Testis (tissue), 3 donors: ENCODE measurements around the gene DKK3. TPM values are rescaled to one million over a fixed set of nuclear protein-coding genes. Genes with fewer than 3 reads are reported as not detected.

ENCODE experiments used
- DNase-seq: peaks from one replicate; pipeline ENCODE4 v3.0.0-alpha.2; 2019
- H3K27ac ChIP-seq, 2 donors: fragments of 200-600 bp; sonication (generic); one replicate each; pipeline ENCODE4 v1.5.1; 2019
- H3K27me3 ChIP-seq: fragments of 200-600 bp; sonication (generic); one replicate; pipeline ENCODE4 v1.5.1; 2019
- H3K36me3 ChIP-seq: fragments of 200-600 bp; sonication (generic); one replicate; pipeline ENCODE4 v1.5.1; 2017; ENCODE audit warnings: low read depth; ENCODE audit errors: missing control alignments
- H3K4me1 ChIP-seq: fragments of 200-600 bp; sonication (generic); one replicate; pipeline ENCODE4 v1.5.1; 2019
- H3K4me3 ChIP-seq, 2 donors: fragments of 200-600 bp; sonication (generic); one replicate each; pipeline ENCODE4 v1.5.1; 2017 to 2019
- H3K9me3 ChIP-seq: fragments of 200-600 bp; sonication (generic); one replicate; pipeline ENCODE4 v1.5.1; 2017
- CTCF ChIP-seq, 3 experiments: fragments of 450-650 bp in 2 of 3; fragments of 200-600 bp in 1 of 3; sonication (generic) in 1 of 3; IDR thresholded peaks; one replicate each; pipeline ENCODE4 v1.5.1; 2016 to 2019; ENCODE audit warnings: antibody characterized with exemption in 3 of 3, mild to moderate bottlenecking in 2 of 3, moderate library complexity in 1 of 3
- POLR2A ChIP-seq: fragments of 450-650 bp; IDR thresholded peaks from one replicate; pipeline ENCODE4 v1.6.1; 2017; ENCODE audit warnings: antibody characterized with exemption, mild to moderate bottlenecking, moderate library complexity
- WGBS, 2 donors: methylation state at CpG; one replicate each; pipeline ENCODE4 v1.1.5; 2018; 5-methylcytosine and 5-hydroxymethylcytosine counted together
- intact Hi-C: fragments of 100-400 bp; cut with DNase I; formaldehyde crosslinking; loops from one replicate; pipeline ENCODE4 v1.15.1; 2023; ENCODE audit warnings: low total_unique reads
- polyA plus RNA-seq: library from polyadenylated mRNA; stranded (reverse); fragments of 350-450 nt; fragmentation: Illumina TruSeq; extraction: RNeasy Lipid Tissue Mini Kit (QIAGEN cat#74804); gene quantifications from one replicate; pipeline ENCODE4 v1.2.3, GENCODE V29; 2014; ENCODE audit warnings: low read depth, low replicate concordance; ENCODE audit not compliant: insufficient read depth
- total RNA-seq, 2 donors: library from RNA; depleted of rRNA; stranded (reverse); fragments of >200 nt; gene quantifications; one replicate each; pipeline ENCODE4 v1.2.3, GENCODE V29; 2016

DKK3 gene
- total and polyA plus RNA-seq, 3 donors from 2014 or later = 185 to 392 (median 236) TPM

- Histone ChIP-seq H3K36me3 (no peaks in the 10 kb centered on the region), H3K27ac (peak overlapping the region in 1 of 2 donors; percentile 3), H3K27me3 (no peaks in the 10 kb centered on the region), H3K9me3 (no peaks in the 10 kb centered on the region), H3K4me3 (no peak overlapping the region), H3K4me1 (no peaks in the 10 kb centered on the region)
- no peak for TF ChIP-seq CTCF (IDR thresholded peaks at IDR 0.05)
- TF ChIP-seq POLR2A = no peak
- DNase-seq = no peak
- 90 to 92% methylated on average over 2 of the region's 2 CpGs for WGBS, 2 donors
- intact Hi-C loops = no loop called here
These were observed 60.0 kb downstream of the DKK3 start for GRCh38 chr11:11948242-11948947.

GRCh38 chr11:11947825-11948224, 60.6 kb downstream of the DKK3 start:
- no peaks in the 10 kb centered on the region for H3K4me1 ChIP-seq
- no peak overlapping the region for H3K4me3 ChIP-seq
- intact Hi-C loops = no loop called here
- no peak for TF ChIP-seq CTCF (IDR thresholded peaks at IDR 0.05)
- no peaks in the 10 kb centered on the region for H3K9me3 ChIP-seq
- no peaks in the 10 kb centered on the region for H3K27me3 ChIP-seq
- 56 to 69% methylated on average over 4 of the region's 4 CpGs for WGBS, 2 donors
- H3K36me3 ChIP-seq = no peaks in the 10 kb centered on the region
- peak overlapping the region in 1 of 2 donors; percentile 3 for H3K27ac ChIP-seq
- DNase-seq = no peak

- no peaks in the 10 kb centered on the region for H3K4me1 ChIP-seq
- intact Hi-C loops = no loop called here
- 89 to 91% methylated on average over 2 of the region's 2 CpGs for WGBS, 2 donors
- DNase-seq = no peak
- H3K4me3 ChIP-seq = no peak overlapping the region
- no peaks in the 10 kb centered on the region for H3K36me3 ChIP-seq
- H3K27me3 ChIP-seq = no peaks in the 10 kb centered on the region
- TF ChIP-seq POLR2A (no peak), CTCF (IDR thresholded peaks at IDR 0.05) (no peak)
- H3K27ac ChIP-seq = no peak overlapping the region
- no peaks in the 10 kb centered on the region for H3K9me3 ChIP-seq
These were observed 61.5 kb downstream of the DKK3 start for GRCh38 chr11:11946878-11947277.

GRCh38 chr11:11946180-11946579, 62.2 kb downstream of the DKK3 start:
- no peak overlapping the region for H3K4me3 ChIP-seq
- H3K9me3 ChIP-seq = no peaks in the 10 kb centered on the region
- H3K36me3 ChIP-seq = no peaks in the 10 kb centered on the region
- no peak for TF ChIP-seq CTCF (IDR thresholded peaks at IDR 0.05)
- 85 to 96% methylated on average over 2 of the region's 2 CpGs for WGBS, 2 donors
- H3K4me1 ChIP-seq = no peaks in the 10 kb centered on the region
- DNase-seq = no peak
- no peaks in the 10 kb centered on the region for H3K27me3 ChIP-seq
- no peak overlapping the region for H3K27ac ChIP-seq
- intact Hi-C loops = no loop called here

- H3K4me3 ChIP-seq = no peak overlapping the region
- H3K27me3 ChIP-seq = no peaks in the 10 kb centered on the region
- WGBS, 2 donors = 75 to 76% methylated on average over 5 of the region's 5 CpGs
- H3K9me3 ChIP-seq = no peaks in the 10 kb centered on the region
- intact Hi-C loops = no loop called here
- H3K27ac ChIP-seq = no peak overlapping the region
- no peak for DNase-seq
- no peaks in the 10 kb centered on the region for H3K4me1 ChIP-seq
- no peaks in the 10 kb centered on the region for H3K36me3 ChIP-seq
- no peak for TF ChIP-seq CTCF (IDR thresholded peaks at IDR 0.05)
- no peak for TF ChIP-seq POLR2A
These were observed 64.0 kb downstream of the DKK3 start for GRCh38 chr11:11944444-11944843.
